Measurements from ENCODE around the gene IL25. TPM values are rescaled to one million over a fixed set of nuclear protein-coding genes. Genes with fewer than 3 reads are reported as not detected.
"Not testable (repeated sequence)": the region's sequence is repeated elsewhere in the genome, so short reads cannot be mapped to it uniquely, and the experiment has no call there.

The IL25 gene
- total RNA-seq, 1 experiment from 2014 or later: not detected

- ATAC-seq (no peak), DNase-seq (ENCODE audit: low read depth, low spot score) (no peak)
- ChIA-PET CTCF (no interaction called here), POLR2A (no interaction called here)
- TF ChIP-seq REST (IDR thresholded peaks at IDR 0.05; ENCODE audit: insufficient read depth in 1 of 2, low read depth in 2 of 2, low read length in 1 of 2): no peak
- no peak for TF ChIP-seq TCF7L2 (IDR thresholded peaks at IDR 0.05; ENCODE audit: low read depth, low read length)
- no peak for TF ChIP-seq POLR2AphosphoS5 (IDR thresholded peaks at IDR 0.05; ENCODE audit: low read depth, low read length)
- TF ChIP-seq CTCF (IDR thresholded peaks at IDR 0.05): no peak
- TF ChIP-seq SIN3A (IDR thresholded peaks at IDR 0.05; ENCODE audit: borderline replicate concordance, insufficient read depth, low read depth, low read length): no peak
- H3K36me3 ChIP-seq (ENCODE audit: control insufficient read depth, insufficient read depth, low read length): no peaks in the 10 kb centered on the region
- no peaks in the 10 kb centered on the region; the same call in 1 of the 2 replicates for H3K27me3 ChIP-seq (ENCODE audit: control insufficient read depth, insufficient read depth, low read length)
- no peaks in the 10 kb centered on the region for H3K9me3 ChIP-seq (ENCODE audit: control insufficient read depth, insufficient read depth, low read depth, low read length)
- H3K4me1 ChIP-seq (ENCODE audit: control insufficient read depth, insufficient read depth, low read length): no peaks in the 10 kb centered on the region
- BruUV-seq (replicated peaks): no TSS peak
- H3K27ac ChIP-seq (ENCODE audit: low read length): no peak overlapping the region
- in situ Hi-C loops (cut with HindIII; ENCODE audit: low pct_unique_long_range_greater_than_20kb, low sequenced_read_pairs) (no loop called here), intact Hi-C loops (cut with micrococcal nuclease; ENCODE audit: unreplicated experiment) (no loop called here)
- no peak overlapping the region for H3K4me3 ChIP-seq (ENCODE audit: low read depth in 2 of 2, low read length in 2 of 2)
Observed at GRCh38 chr14:23425169-23425568, 52.6 kb downstream of the IL25 start.

- CTCF ChIA-PET; in situ Hi-C loops (cut with HindIII; ENCODE audit: low pct_unique_long_range_greater_than_20kb, low sequenced_read_pairs); H3K4me3 ChIP-seq (ENCODE audit: low read depth in 2 of 2, low read length in 2 of 2); DNase-seq (ENCODE audit: low read depth, low spot score); H3K27me3 ChIP-seq (ENCODE audit: control insufficient read depth, insufficient read depth, low read length); H3K4me1 ChIP-seq (ENCODE audit: control insufficient read depth, insufficient read depth, low read length); H3K27ac ChIP-seq (ENCODE audit: low read length); H3K36me3 ChIP-seq (ENCODE audit: control insufficient read depth, insufficient read depth, low read length); intact Hi-C loops (cut with micrococcal nuclease; ENCODE audit: unreplicated experiment); BruUV-seq (replicated peaks); H3K9me3 ChIP-seq (ENCODE audit: control insufficient read depth, insufficient read depth, low read depth, low read length); ATAC-seq: not testable (repeated sequence)
- POLR2A ChIA-PET: interaction anchor here (0.6 kb wide), 1 partner anchor 29 kb away, joined by 3 read pairs; no protein-coding TSS in a partner anchor
Observed at GRCh38 chr14:23425798-23426197, 53.2 kb downstream of the IL25 start.

Small RNA genes lying within 50 kb of the gene (microRNA-seq; reads per million reads assigned to microRNA genes)
- gene MIR208A (ENCODE audit: unreplicated experiment) (not detected), gene MIR208B (ENCODE audit: unreplicated experiment) (not detected)

Other genes starting within 250 kb of the IL25 start
- 0.90 TPM for gene SLC7A8, start 189.1 kb upstream of the IL25 start, total RNA-seq (2021; ENCODE audit: unreplicated experiment)
- gene RNF212B, start 134.9 kb upstream of the IL25 start, total RNA-seq (2021; ENCODE audit: unreplicated experiment): not detected
- 7.6 TPM for gene HOMEZ, start 86.7 kb upstream of the IL25 start, total RNA-seq (2021; ENCODE audit: unreplicated experiment)
- 8.8 TPM for gene PPP1R3E, start 70.0 kb upstream of the IL25 start, total RNA-seq (2021; ENCODE audit: unreplicated experiment)
- gene BCL2L2, start 66.0 kb upstream of the IL25 start, total RNA-seq (2021; ENCODE audit: unreplicated experiment): 18.9 TPM
- gene PABPN1, start 51.4 kb upstream of the IL25 start, total RNA-seq (2021; ENCODE audit: unreplicated experiment): 159 TPM
- 3.2 TPM for gene SLC22A17, start 19.9 kb upstream of the IL25 start, total RNA-seq (2021; ENCODE audit: unreplicated experiment)
- gene EFS, start 7.6 kb upstream of the IL25 start, total RNA-seq (2021; ENCODE audit: unreplicated experiment): not detected
- gene CMTM5, start 4.2 kb downstream of the IL25 start, total RNA-seq (2021; ENCODE audit: unreplicated experiment): not detected
- gene MYH6, start 35.5 kb downstream of the IL25 start, total RNA-seq (2021; ENCODE audit: unreplicated experiment): not detected
- not detected for gene MYH7, start 62.9 kb downstream of the IL25 start, total RNA-seq (2021; ENCODE audit: unreplicated experiment)
- 24.7 TPM for gene NGDN, start 96.9 kb downstream of the IL25 start, total RNA-seq (2021; ENCODE audit: unreplicated experiment)
- gene ZFHX2, start 179.0 kb downstream of the IL25 start, total RNA-seq (2021; ENCODE audit: unreplicated experiment): 2.4 TPM
- 13.3 TPM for gene THTPA, start 183.5 kb downstream of the IL25 start, total RNA-seq (2021; ENCODE audit: unreplicated experiment)
- gene AP1G2, start 195.0 kb downstream of the IL25 start, total RNA-seq (2021; ENCODE audit: unreplicated experiment): 61.6 TPM
- gene JPH4, start 206.0 kb downstream of the IL25 start, total RNA-seq (2021; ENCODE audit: unreplicated experiment): 0.05 TPM